Pons (tissue), 1 donor: ENCODE results near the gene PHF14.
"Not testable (repeated sequence)": the region's sequence is repeated elsewhere in the genome, so short reads cannot be mapped to it uniquely, and the experiment has no call there.

Experiments used
- DNase-seq: peaks from one replicate; pipeline ENCODE4 v3.0.0-alpha.2; 2016; ENCODE audit warnings: low spot score

Gene PHF14

GRCh38 chr7:10973061-10973941 lies at the start of gene PHF14:
TSS of gene PHF14 (plus strand) at chr7:10973872. CDS start at chr7:10974324, 452 bp downstream.
- peak; percentile 96 for DNase-seq

DNA sequence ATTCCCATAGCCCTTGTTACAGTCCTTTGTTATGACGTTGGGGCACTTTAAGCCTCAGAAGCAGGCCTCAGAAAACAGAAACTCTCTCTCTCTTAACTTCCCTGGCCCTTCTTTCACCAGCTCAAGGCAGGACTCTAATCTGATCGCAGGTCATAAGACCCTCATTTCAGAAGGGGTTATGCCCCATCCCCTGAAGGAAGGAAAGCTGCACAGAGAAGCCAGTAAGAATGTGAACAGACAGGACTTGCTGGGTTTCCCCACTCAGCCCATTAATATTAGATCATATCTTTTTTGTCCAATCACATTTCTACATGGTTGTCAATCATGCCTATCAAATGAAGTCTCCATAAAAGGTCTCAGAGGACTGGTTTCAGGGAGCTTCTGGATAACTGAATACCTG lies 49.3 kb upstream of the PHF14 start:
- DNase-seq = no peak

GRCh38 chr7:10928203-10928602 lies 45.5 kb upstream of the PHF14 start:
- not testable (repeated sequence) for DNase-seq

- no peak for DNase-seq
Observed at GRCh38 chr7:10930551-10930950, 43.1 kb upstream of the PHF14 start.

DNA sequence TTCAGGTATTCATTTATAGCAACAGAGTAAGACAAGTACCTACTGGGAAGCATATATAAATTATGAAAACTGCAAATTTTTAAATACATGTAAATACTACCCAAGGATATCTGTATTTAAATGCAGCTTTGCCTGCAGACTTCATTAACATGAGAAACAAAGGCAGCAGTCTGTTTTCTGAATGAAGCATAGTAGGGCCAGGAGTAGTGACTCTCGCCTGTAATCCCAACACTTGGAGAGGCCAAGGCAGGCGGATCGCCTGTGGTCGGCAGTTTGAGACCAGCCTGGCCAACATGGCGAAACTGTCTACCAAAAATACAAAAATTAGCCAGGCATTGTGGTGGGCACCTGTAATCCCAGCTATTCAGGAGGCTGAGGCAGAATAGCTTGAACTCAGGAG lies 42.5 kb upstream of the PHF14 start:
- DNase-seq = no peak

DNA sequence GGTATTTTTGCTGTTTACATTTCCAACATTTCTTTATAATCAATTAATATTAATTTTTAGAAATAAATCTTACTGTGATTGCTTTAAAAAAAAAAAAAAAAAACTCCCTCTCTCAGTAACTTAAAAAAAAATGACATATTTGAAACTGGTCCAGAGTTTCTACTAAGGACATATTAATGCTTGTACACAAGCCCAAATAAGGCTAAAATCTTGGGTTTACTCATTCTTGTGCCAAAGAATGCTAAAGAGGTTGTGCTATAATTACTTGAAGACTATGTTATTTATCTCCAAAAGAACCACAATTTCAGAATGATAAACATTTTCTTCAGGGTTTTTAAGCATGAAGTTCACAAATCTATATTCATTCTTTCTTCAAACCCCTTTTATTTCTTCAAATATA lies 39.4 kb upstream of the PHF14 start:
- DNase-seq = no peak

DNA sequence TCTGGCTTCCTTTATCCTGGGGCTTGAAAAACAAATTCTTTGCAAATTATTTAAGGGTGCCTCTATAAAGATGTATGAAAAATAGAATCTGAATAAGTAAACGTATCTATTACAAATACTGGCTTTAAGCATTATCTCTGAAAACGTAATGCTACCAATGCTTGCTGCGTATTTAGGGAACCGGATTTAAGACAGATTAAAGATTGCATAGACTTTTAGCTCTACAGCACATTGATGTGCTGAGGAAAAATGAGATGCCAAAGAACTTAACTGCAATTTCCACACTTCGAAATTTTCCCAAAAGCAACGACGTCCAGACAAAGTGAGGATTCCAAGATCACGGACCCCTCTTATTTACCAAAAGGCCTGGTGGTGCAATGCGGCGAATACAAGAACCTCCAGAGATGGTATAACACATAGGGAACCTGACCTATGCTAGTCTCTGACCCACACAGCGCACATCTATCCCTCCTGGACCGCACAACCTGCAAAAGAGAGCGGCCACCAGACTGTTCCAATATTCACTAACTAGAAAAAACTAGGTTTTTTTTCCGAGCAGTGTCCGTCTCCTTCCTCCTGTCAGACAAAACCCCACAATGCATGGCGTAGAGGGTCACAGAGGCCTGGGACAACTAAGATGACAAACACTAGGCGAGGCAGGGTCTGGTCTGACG lies 34.3 kb upstream of the PHF14 start:
- no peak for DNase-seq

DNA sequence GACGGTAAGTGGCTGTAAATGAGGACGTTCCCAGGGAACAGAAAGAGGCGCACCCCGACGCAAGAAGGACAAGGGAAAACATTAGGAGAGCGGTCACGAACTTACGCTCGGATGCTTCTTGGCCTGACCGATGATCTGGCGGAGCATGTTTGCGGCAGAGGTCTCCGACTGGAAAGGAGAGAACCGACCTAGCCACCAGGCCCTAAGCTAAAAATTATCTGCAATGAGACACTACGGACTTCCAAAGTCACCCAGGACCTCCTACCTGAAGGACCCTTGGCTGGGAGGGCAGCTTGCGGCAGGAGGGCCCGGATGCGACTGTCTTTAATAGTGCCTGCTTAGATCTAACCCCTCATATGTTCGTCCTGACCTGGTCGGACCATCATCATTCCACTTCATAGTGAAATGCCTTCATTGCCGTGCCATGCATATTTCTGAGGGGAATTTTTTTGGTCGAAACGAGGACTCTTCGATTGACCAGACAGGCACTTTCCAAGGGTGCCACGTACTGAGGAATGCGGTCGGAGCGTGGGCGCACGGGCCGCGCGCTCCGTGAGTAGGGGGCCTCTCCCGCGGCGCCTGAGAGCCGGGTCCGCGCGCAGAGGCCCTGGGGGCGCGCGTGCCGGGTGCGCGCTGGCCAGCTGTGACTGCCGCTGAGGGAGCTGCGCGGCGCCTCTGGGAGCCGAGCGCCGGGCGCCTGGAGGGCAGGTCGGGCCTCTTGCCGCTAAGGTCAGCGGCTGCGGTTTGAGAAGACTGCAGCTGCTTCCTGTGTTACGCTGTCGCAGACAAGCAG lies 33.6 kb upstream of the PHF14 start:
- DNase-seq = peak; percentile 92

DNA sequence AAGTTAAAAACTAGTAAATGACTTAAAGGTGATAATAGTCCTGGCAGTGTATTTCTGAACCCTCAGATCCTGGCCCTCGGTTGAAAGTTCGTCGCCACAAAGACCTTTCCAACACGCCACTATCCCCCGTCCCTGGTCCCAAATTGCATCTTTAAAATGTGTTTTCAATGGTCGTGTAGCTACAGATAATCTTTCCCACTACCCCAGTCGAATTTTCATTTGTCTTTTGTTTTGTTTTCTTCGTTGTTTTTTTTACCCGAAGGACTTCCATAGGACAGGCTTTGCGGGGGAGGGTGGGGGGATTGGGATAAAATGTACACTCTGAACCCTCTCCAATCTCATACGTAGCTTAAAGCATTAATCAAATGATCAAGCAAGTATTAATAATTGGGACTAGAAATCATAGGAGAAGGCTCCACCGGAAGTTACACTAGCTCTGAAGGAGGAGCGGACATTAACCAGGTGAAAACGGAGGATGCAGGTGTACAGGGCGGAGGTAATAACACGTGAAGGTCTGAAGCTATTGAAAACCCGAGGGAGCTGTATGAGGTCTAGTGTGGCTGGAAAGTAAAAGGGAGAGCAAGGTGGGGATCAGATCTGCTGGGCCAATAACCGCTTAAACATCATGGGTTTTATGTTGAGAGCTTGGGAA lies 32.8 kb upstream of the PHF14 start:
- DNase-seq = peak; percentile 26

- no peak for DNase-seq
Observed at GRCh38 chr7:10950494-10950893, 23.2 kb upstream of the PHF14 start.

- not testable (repeated sequence) for DNase-seq
Observed at GRCh38 chr7:10950974-10951578, 22.6 kb upstream of the PHF14 start.

DNA sequence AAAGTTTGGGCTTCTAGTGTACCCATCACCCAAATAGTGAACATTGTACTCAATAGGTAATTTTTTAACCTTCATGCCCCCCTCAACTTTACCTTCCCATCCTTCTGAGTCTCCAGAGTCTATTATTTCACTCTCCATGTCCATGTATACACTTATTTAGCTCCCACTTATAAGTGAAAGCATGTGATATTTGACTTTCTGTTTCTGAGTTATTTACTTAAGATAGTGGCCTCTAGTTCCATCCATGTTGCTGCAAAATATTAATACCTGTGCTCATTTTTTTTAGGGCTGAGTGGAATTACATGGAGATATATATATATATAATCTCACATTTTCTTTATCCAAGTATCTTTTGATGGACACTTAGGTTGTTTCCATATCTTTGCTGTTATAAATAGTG lies 21.1 kb upstream of the PHF14 start:
- DNase-seq = no peak

DNA sequence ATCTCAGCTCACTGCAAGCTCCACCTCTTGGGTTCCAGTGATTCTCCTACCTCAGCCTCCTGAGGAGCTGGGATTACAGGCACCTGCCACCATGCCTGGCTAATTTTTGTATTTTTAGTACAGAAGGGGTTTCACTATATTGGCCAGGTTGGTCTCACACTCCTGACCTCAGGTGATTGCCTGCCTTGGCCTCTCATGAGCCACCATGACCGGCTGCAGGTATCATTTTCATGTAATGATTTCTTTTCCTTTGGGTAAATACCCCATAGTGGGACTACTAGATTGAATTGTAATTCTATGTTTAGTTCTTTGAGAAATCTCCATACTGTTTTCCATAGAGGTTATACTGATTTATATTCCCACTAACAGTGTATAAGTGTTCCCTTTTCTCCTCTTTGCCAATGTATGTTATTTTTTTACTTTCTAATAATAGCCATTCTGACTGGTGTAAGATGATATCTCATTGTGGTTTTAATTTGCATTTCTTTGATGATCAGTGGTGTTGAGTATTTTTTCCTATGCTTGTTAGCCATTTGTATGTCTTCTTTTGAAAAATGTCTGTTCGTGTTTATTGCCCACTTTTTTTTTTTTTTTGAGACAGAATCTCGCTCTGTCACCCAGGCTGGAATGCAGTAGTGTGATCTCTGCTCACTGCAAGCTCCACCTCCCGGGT lies 20.5 kb upstream of the PHF14 start:
- DNase-seq = not testable (repeated sequence)

GRCh38 chr7:10956528-10956927 lies 17.1 kb upstream of the PHF14 start:
- no peak for DNase-seq

GRCh38 chr7:10960242-10960641 lies 13.4 kb upstream of the PHF14 start:
- DNase-seq = not testable (repeated sequence)

- DNase-seq = not testable (repeated sequence)
Observed at GRCh38 chr7:10965016-10965415, 8.7 kb upstream of the PHF14 start.

DNA sequence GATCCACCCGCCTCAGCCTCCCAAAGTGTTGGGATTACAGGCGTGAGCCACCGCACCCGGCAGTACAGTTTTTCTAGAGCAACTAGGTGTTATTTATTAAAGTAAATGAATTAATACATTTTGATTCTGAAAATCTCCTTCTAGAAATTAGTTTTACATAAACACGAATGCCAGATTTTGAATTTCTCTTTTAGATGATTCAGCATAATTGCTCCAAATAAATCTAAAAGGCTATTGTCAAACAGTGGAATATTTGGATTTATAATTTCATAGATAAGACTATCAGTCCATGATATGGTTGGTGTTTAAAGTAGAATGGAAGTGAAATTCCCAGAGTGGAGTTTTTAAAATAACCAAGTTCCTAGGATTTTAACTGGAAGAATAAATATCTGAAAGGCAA lies 1.5 kb upstream of the PHF14 start:
- DNase-seq = no peak

- DNase-seq = peak; percentile 25
Observed at GRCh38 chr7:10973942-10974911, 555 bp downstream of the PHF14 start.

DNA sequence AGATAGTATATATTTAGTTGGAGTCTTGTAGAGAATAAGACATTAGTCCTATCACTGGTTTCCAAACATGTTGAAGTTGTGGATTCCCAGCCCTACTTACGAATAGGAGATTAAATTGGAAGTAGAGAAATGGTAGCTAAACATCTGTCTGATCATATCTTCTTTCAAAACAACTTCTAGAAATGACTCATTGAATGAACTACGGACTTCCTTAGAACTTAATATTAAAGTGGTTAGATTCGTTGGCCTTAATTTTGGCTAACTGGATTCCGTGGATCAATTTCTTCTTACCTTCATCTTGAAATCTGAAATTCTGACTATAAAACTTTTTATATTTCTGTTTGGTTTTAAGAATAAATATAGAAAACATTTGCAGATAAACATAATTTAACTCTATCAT lies 3.4 kb downstream of the PHF14 start:
- no peak for DNase-seq

- no peak for DNase-seq
Observed at GRCh38 chr7:10981317-10981716, 7.6 kb downstream of the PHF14 start.
